Activated naive CD4-positive, alpha-beta T cell (primary cell): ENCODE results near the gene MRGPRX3.
"Not testable (repeated sequence)": the region's sequence is repeated elsewhere in the genome, so short reads cannot be mapped to it uniquely, and the experiment has no call there.

Experiments used
- DNase-seq, 4 experiments: peaks; one replicate each; lab custom pipeline; 2025; lab: John Stamatoyannopoulos, UW

Gene MRGPRX3

GRCh38 chr11:18132341-18132740 is at the start of gene MRGPRX3:
Gene MRGPRX3, plus strand, starts transcription at chr11:18132571. Its CDS starts 4,632 bp downstream, at chr11:18137203.
- DNase-seq, result no peak

DNA sequence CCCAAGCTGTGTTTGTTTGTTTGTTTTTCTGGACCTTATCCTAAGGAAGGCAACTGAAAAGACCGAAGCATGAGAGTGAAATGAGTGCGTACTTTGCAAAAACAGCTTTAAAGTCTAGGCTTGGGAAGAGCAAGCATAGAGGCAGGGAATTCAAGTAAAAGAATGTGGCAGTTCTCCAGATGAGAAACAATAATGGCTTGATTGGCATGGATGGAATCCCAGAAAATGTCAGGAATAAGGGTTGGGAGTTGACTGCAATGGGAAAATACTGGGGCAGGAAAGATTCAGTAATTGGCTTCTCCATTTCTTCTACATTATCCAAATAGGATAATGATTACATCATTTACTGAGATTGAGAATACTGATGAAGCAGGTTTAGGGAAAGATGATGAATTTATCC is 44.0 kb upstream of the MRGPRX3 start:
- DNase-seq, result no peak

DNA sequence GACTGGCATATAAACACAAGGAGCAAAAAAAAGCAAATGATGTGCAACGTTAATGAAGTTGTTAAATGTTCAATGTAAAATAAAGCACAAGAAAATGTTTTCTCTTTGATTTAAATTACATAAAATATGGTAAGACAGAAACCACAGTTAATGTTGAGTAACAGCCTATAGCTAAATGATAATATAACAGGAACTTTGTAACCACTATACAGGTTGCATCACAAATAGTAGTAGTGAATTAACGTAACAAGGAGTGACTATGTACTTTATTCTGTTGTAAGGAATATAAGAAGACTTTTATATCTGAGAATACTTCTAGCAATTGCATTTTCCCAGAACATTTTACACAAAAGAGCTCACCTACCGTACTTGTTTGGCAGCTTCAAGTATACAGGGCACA is 43.4 kb upstream of the MRGPRX3 start:
- no peak for DNase-seq

DNA sequence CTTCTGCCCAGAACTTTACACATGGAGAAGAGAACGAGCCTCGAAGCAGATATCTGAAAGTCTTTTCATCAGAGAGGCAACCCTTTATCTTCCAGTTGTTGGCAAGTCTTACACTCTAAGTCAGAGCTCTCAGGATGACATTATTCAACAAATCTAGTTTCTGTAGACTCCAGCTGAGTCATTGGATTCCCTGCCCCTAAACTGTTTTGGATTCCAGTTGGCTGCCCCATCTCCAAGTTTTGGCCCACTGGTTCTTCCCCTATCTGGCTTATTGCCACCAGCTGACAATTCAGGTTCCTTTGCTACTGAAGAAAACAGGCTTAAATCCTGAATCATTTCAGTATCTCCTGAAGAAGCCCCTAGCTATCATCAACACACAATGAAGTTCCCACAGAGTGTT is 40.6 kb upstream of the MRGPRX3 start:
- no peak for DNase-seq

DNA sequence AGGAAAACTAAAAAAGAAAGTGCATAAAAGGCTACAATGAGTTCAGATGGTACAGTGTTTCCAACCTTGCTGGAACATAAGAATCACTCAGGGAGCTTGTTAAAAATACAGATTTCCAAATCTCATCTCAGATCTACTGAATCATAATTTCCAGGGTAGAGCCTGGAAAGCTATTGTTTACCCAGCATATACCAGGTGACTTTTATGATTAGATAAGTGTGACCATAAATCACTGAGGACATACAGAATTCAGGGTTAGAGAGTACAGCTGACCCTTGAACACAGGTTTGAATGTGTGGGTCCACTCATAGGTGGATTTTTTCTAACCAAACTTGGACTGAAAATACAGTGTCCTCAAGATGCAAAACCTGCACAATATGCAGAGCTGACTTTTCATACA is 38.4 kb upstream of the MRGPRX3 start:
- no peak for DNase-seq

DNA sequence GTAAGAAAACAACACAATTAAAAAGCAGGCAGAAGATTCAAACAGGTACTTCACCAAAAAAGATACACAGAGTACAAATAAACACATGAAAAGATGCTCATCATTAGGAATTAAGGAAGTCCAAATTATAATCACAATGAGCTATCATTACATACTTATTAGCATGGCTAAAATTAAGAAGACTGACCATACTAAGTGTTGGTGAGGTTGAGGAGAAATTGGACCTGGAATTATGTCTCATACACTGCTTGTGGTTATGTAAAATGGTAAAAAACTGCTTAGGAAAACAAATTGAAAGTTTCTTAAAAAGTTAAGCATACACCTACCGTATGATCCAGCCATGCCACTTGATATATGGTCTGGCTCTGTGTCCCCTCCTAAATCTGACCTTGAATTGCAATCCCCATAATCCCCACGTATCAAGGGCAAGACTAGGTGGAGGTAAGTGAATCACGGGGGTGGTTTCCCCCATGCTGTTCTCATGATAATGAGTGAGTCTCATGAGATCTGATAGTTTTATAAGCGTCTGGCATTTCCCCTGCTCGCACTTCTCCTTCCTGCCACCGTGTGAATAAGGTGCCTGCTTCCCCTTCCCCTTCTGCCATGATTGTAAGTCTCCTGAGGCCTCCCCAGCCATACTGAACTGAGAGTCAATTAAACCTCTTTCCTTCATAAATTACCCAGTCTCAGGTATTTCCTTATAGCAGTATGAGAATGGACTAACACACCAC is 31.3 kb upstream of the MRGPRX3 start:
- DNase-seq, result no peak

GRCh38 chr11:18105086-18105801 is 27.1 kb upstream of the MRGPRX3 start:
- DNase-seq, result no peak

GRCh38 chr11:18105802-18106574 is 26.4 kb upstream of the MRGPRX3 start, which contains the start of gene SAAL1:
Gene SAAL1, minus strand, starts transcription at chr11:18106082. Its CDS starts 41 bp downstream, at chr11:18106041.
- peak; percentile 86 to 91 (median 88) for DNase-seq

GRCh38 chr11:18106688-18107087 is 25.7 kb upstream of the MRGPRX3 start:
- DNase-seq, result no peak

- DNase-seq, result no peak
These were observed 24.1 kb upstream of the MRGPRX3 start for GRCh38 chr11:18108254-18108653.

GRCh38 chr11:18111005-18111404 is 21.4 kb upstream of the MRGPRX3 start:
- DNase-seq, result no peak

- DNase-seq, result peak; percentile 12 to 39 (median 26)
These were observed 16.8 kb upstream of the MRGPRX3 start for GRCh38 chr11:18115360-18116127.

GRCh38 chr11:18121331-18121828 is 11.0 kb upstream of the MRGPRX3 start:
- DNase-seq, result not testable (repeated sequence)

GRCh38 chr11:18131115-18131514 is 1.3 kb upstream of the MRGPRX3 start:
- not testable (repeated sequence) for DNase-seq

- DNase-seq, result no peak
These were observed 2.9 kb downstream of the MRGPRX3 start for GRCh38 chr11:18135308-18135707.

DNA sequence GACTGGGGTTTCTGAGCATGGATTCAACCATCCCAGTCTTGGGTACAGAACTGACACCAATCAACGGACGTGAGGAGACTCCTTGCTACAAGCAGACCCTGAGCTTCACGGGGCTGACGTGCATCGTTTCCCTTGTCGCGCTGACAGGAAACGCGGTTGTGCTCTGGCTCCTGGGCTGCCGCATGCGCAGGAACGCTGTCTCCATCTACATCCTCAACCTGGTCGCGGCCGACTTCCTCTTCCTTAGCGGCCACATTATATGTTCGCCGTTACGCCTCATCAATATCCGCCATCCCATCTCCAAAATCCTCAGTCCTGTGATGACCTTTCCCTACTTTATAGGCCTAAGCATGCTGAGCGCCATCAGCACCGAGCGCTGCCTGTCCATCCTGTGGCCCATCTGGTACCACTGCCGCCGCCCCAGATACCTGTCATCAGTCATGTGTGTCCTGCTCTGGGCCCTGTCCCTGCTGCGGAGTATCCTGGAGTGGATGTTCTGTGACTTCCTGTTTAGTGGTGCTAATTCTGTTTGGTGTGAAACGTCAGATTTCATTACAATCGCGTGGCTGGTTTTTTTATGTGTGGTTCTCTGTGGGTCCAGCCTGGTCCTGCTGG is 4.9 kb downstream of the MRGPRX3 start:
- DNase-seq, result no peak

- DNase-seq, result no peak
These were observed 7.8 kb downstream of the MRGPRX3 start for GRCh38 chr11:18140145-18140544.

DNA sequence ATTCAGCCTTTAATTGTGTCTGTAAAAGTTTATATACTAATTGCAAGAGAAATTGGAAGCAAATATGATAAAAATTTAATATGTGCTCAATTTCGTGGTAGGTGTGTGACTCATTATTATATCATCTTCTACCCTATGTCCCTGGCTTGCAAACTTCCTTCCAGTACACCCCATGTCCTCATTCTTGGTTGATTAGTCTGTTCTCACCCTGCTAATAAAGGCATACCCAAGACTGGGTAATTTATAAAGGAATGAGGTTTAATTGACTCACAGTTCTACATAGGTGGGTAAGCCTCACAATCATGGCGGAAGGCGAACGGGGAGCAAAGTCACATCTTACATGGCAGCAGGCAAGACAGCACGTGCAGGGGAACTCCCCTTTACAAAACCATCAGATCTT is 11.9 kb downstream of the MRGPRX3 start:
- no peak for DNase-seq

DNA sequence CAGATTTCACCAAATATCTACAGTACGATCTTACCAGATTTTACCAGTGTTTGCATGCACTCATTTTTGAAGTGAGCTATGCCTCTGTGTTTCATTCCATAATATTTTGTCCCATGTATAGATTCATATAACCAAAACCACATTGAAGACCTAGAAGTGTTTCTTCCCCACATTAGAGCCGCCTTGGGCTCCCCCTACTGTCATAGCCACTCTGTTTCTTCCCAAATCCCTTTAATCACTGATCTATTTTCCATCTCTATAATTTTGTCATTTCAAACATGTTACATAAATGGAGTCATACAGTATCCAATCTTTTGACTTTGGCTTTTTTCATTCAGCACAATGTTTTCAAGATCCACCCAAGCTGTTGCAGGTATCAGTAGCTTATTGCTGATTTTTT is 12.7 kb downstream of the MRGPRX3 start:
- DNase-seq, result no peak

DNA sequence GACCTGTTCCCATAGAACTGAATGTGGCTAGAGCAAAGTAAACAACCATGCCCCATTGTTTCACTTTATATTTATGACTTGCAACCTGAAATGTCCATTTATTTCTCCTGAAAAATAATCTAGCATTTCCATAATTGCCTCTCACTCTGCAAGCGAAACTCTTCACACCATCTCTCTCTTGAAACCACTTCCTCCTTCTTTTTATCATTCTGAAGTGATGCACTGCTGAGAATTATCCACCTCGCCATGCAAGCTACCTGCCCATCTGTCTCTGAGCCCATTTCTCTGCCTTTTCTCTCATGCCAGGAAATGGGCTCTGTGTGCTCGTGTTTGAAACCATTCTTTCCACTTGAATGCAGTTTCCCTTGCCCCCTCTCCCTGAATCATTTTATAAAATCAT is 13.5 kb downstream of the MRGPRX3 start:
- no peak for DNase-seq

DNA sequence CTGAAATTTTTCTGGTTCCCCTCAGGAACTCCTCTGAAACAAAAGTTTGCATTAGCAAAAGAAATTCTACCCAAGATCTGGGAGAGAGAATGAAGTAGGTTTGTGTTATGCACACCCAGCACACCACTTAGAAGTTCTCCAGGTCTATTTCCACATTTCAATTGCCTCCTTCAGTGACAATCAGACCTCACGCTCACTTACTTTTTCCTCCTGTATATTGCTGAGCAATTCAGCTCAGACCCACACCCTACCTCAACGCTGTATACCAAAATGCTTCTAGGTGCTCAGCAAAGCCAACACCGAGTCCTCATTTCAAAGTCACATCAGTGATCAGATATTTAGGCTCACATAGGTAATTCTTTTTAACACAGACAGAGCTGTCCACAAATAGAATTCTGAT is 19.2 kb downstream of the MRGPRX3 start:
- no peak for DNase-seq
